ENCODE measurements around the gene C1QL4. TPM values are rescaled to one million over a fixed set of nuclear protein-coding genes. Genes with fewer than 3 reads are reported as not detected.
"Not testable (repeated sequence)": the region's sequence is repeated elsewhere in the genome, so short reads cannot be mapped to it uniquely, and the experiment has no call there.

The C1QL4 gene
- total and polyA plus RNA-seq, 5 donors, result not detected

DNA sequence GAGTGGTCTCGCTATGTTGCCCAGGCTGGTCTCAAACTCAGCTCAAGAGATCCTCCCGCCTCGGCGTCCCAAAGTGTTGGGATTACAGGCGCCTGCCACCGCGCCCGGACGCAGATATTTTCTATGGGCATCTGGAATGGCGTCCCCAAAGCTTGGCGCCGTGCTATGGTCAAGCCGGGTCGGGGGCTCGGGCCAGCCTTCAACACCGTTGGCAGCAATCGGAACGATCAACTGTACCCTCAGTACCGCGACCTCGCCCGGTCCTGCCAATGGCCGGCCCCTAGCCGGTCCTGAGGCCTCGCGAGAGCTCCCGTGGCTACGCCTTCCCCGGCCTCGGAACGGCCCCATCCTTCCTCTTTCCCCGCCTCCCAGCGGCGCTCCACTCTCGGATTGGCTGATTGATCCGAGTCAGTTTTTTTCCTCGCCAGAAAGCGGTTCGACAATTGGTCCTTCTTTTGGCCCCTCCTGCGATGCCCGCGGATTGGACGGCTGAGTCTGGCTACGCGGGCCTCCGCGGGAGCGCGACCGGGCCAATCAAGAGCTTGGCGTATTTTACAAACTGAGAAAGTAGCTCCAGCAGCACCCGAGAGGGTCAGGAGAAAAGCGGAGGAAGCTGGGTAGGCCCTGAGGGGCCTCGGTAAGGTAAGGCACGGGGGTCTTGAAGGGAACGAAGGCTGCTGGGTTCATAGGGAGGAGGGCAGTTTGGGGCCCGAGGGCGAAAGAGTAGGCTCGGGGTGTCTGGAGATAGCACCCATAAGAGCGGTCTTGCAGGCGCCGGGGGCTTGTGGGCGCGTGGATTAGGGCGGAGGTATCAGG is 14.1 kb downstream of the C1QL4 start, which contains the start of gene TROAP:
TROAP (plus strand) TSS at position 548 of the 816 bp plus-strand sequence. CDS start 354 bp downstream, outside the sequence.
- DNase-seq (peak; percentile 98 to 99 (median 98)), ATAC-seq (peak; percentile 100)
- intact Hi-C loops (cut with DNase I), result no loop called here
- H3K27ac ChIP-seq (ENCODE audit: low read length), result no peak within 1 kb of the TSS
- H3K4me3 ChIP-seq (ENCODE audit: low read length), result peak within 1 kb of the TSS; percentile 78
- no peaks in the 10 kb centered on the region for H3K4me1 ChIP-seq (ENCODE audit: control insufficient read depth, insufficient read depth, low read length)
- under 1% methylated on average over 65 of the region's 65 CpGs for WGBS
- no peaks in the 10 kb centered on the region for H3K9me3 ChIP-seq (ENCODE audit: control insufficient read depth, low read length)
- no peaks in the 10 kb centered on the region for H3K27me3 ChIP-seq (ENCODE audit: control insufficient read depth, insufficient read depth)

GRCh38 chr12:49322367-49322707 is 14.7 kb downstream of the C1QL4 start:
- 44% methylated on average over 12 of the region's 12 CpGs for WGBS
- intact Hi-C loops (cut with DNase I), result no loop called here

DNA sequence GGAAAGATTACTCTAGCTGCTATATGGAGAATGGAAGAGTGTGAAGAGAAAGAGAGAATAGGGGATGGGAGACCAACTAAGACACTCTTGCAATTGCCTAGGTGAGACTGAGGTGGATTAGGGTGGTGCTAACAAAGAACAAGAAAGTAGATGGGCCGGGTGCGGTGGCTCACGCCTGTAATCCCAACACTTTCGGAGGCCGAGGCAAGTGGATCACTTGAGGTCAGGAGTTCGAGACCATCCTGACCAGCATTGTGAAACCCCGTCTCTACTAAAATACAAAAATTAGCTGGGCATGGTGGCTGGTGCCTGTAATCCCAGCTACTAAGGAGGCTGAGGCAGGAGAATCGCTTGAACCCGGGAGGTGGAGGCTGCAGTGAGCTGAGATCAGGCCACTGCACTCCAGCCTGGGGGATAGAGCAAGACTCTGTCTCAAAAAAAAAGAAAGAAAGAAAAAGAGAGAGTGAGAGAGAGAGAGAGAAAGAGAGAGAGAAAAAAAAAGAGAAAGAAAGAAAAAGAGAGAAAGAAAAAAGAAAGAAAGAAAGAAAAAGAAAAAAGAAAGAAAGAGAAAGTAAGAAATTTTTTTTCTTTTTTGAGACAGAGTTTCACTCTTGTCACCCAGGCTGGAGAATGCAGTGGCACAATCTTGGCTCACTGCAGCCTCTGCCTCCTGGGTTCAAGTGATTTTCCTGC is 16.4 kb downstream of the C1QL4 start:
- H3K27ac ChIP-seq (ENCODE audit: low read length); H3K27me3 ChIP-seq (ENCODE audit: control insufficient read depth, insufficient read depth); ATAC-seq; DNase-seq; H3K9me3 ChIP-seq (ENCODE audit: control insufficient read depth, low read length); H3K4me1 ChIP-seq (ENCODE audit: control insufficient read depth, insufficient read depth, low read length); intact Hi-C loops (cut with DNase I); H3K4me3 ChIP-seq (ENCODE audit: low read length): not testable (repeated sequence)
- WGBS, result 94% methylated on average over 9 of the region's 9 CpGs

More at GRCh38 chr12:49322367-49322707, 14.7 kb downstream of the C1QL4 start:
- Histone ChIP-seq H3K9me3 (ENCODE audit: control insufficient read depth, low read length) (no peaks in the 10 kb centered on the region), H3K4me1 (ENCODE audit: control insufficient read depth, insufficient read depth, low read length) (no peaks in the 10 kb centered on the region), H3K27me3 (ENCODE audit: control insufficient read depth, insufficient read depth) (no peaks in the 10 kb centered on the region), H3K27ac (ENCODE audit: low read length) (no peak overlapping the region), H3K4me3 (ENCODE audit: low read length) (peak overlapping the region; percentile 78)
- no peak for DNase-seq
- no peak for ATAC-seq

- ATAC-seq, DNase-seq: not testable (repeated sequence)
- WGBS, result 96% methylated on average over 10 of the region's 10 CpGs
Observed at GRCh38 chr12:49317118-49317517, 19.9 kb downstream of the C1QL4 start.

GRCh38 chr12:49314811-49315210 is 22.2 kb downstream of the C1QL4 start:
- DNase-seq (no peak), ATAC-seq (no peak)
- Histone ChIP-seq H3K4me1 (ENCODE audit: control insufficient read depth, insufficient read depth, low read length) (no peaks in the 10 kb centered on the region), H3K27me3 (ENCODE audit: control insufficient read depth, insufficient read depth) (no peaks in the 10 kb centered on the region), H3K27ac (ENCODE audit: low read length) (no peak overlapping the region), H3K9me3 (ENCODE audit: control insufficient read depth, low read length) (no peaks in the 10 kb centered on the region), H3K4me3 (ENCODE audit: low read length) (no peak overlapping the region)
- intact Hi-C loops (cut with DNase I), result no loop called here
- WGBS, result 74% methylated on average over 1 of the region's 1 CpG

More at GRCh38 chr12:49317118-49317517, 19.9 kb downstream of the C1QL4 start:
- intact Hi-C loops (cut with DNase I); H3K9me3 ChIP-seq (ENCODE audit: control insufficient read depth, low read length); H3K4me1 ChIP-seq (ENCODE audit: control insufficient read depth, insufficient read depth, low read length); H3K4me3 ChIP-seq (ENCODE audit: low read length); H3K27ac ChIP-seq (ENCODE audit: low read length); H3K27me3 ChIP-seq (ENCODE audit: control insufficient read depth, insufficient read depth): not testable (repeated sequence)

DNA sequence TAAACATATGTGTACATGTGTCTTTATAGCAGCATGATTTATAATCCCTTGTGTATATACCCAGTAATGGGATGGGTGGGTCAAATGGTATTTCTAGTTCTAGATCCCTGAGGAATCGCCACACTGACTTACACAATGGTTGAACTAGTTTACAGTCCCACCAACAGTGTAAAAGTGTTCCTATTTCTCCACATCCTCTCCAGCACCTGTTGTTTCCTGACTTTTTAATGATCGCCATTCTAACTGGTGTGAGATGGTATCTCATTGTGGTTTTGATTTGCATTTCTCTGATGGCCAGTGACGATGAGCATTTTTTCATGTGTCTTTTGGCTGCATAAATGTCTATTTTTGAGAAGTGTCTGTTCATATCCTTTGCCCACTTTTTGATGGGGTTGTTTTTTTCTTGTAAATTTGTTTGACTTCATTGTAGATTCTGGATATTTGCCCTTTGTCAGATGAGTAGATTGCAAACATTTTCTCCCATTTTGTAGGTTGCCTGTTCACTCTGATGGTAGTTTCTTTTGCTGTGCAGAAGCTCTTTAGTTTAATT is 26.5 kb downstream of the C1QL4 start:
- intact Hi-C loops (cut with DNase I); ATAC-seq; H3K4me1 ChIP-seq (ENCODE audit: control insufficient read depth, insufficient read depth, low read length); H3K9me3 ChIP-seq (ENCODE audit: control insufficient read depth, low read length); H3K27me3 ChIP-seq (ENCODE audit: control insufficient read depth, insufficient read depth); DNase-seq; H3K27ac ChIP-seq (ENCODE audit: low read length); H3K4me3 ChIP-seq (ENCODE audit: low read length): not testable (repeated sequence)
- 71% methylated on average over 2 of the region's 3 CpGs for WGBS

- ATAC-seq, result no peak
Observed at GRCh38 chr12:49309386-49309785, 27.6 kb downstream of the C1QL4 start.

GRCh38 chr12:49305762-49306510 is 31.1 kb downstream of the C1QL4 start:
- Histone ChIP-seq H3K27me3 (ENCODE audit: control insufficient read depth, insufficient read depth) (no peaks in the 10 kb centered on the region), H3K27ac (ENCODE audit: low read length) (no peak overlapping the region), H3K4me3 (ENCODE audit: low read length) (no peak overlapping the region), H3K9me3 (ENCODE audit: control insufficient read depth, low read length) (no peaks in the 10 kb centered on the region), H3K4me1 (ENCODE audit: control insufficient read depth, insufficient read depth, low read length) (no peaks in the 10 kb centered on the region)
- ATAC-seq, result no peak
- intact Hi-C loops (cut with DNase I), result no loop called here
- DNase-seq, result no peak
- 77% methylated on average over 6 of the region's 6 CpGs for WGBS

More at GRCh38 chr12:49309386-49309785, 27.6 kb downstream of the C1QL4 start:
- Histone ChIP-seq H3K27ac (ENCODE audit: low read length) (no peak overlapping the region), H3K4me1 (ENCODE audit: control insufficient read depth, insufficient read depth, low read length) (no peaks in the 10 kb centered on the region), H3K9me3 (ENCODE audit: control insufficient read depth, low read length) (no peaks in the 10 kb centered on the region), H3K27me3 (ENCODE audit: control insufficient read depth, insufficient read depth) (no peaks in the 10 kb centered on the region), H3K4me3 (ENCODE audit: low read length) (no peak overlapping the region)
- no peak for DNase-seq
- intact Hi-C loops (cut with DNase I), result no loop called here
- WGBS, result 85% methylated on average over 7 of the region's 7 CpGs

DNA sequence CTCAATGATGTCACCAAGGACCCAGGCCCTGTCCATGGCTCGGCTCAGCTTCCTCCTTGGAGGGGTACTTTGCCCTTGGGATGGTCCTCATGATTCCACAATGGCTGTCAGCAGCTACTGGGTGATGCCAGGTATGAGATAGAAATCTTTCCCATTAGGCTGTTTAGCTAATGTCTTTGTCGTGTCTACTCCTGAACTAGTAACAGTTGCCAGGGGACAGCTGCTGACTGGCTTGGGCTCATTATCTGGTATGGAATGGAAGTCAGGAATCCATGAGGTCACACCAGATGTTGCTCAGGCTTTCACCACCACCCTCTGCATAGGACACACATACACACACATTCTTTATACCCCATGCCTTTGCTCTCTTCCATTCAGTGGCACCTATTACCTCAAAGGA is 32.8 kb downstream of the C1QL4 start:
- H3K4me3 ChIP-seq (ENCODE audit: low read length), result no peak overlapping the region
- 56% methylated on average over 2 of the region's 2 CpGs for WGBS
- DNase-seq, result no peak
- no peak for ATAC-seq
- H3K9me3 ChIP-seq (ENCODE audit: control insufficient read depth, low read length), result no peaks in the 10 kb centered on the region
- no peaks in the 10 kb centered on the region for H3K27me3 ChIP-seq (ENCODE audit: control insufficient read depth, insufficient read depth)
- H3K27ac ChIP-seq (ENCODE audit: low read length), result no peak overlapping the region
- intact Hi-C loops (cut with DNase I), result no loop called here
- H3K4me1 ChIP-seq (ENCODE audit: control insufficient read depth, insufficient read depth, low read length), result no peaks in the 10 kb centered on the region

DNA sequence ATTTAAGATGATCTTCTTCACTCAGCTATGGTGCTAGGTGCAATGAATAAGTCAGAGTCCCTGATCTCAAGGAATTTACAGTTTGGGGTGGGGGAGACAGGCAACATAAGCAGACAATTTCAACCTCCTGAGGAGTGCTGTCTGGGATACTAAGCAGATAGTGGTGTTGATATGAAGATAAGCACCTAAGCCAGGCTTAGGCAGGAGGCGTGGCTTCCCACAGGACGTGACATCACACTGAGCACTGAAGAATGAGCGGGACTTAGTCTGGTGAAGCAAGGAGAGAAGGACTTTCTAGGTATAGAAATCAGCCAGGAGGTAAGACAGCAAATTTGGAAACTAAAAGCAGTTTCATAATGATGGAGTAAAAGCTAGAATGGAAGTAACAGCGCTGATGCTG is 35.2 kb downstream of the C1QL4 start:
- Histone ChIP-seq H3K27ac (ENCODE audit: low read length) (no peak overlapping the region), H3K9me3 (ENCODE audit: control insufficient read depth, low read length) (no peaks in the 10 kb centered on the region), H3K4me3 (ENCODE audit: low read length) (no peak overlapping the region), H3K4me1 (ENCODE audit: control insufficient read depth, insufficient read depth, low read length) (peaks cover 2% of the 10 kb centered on the region), H3K27me3 (ENCODE audit: control insufficient read depth, insufficient read depth) (no peaks in the 10 kb centered on the region)
- intact Hi-C loops (cut with DNase I), result no loop called here
- DNase-seq (no peak), ATAC-seq (no peak)
- 63% methylated on average over 4 of the region's 4 CpGs for WGBS
